Large intestine (tissue), 3 donors: ENCODE data around the gene ARL4A. TPM values are rescaled to one million over a fixed set of nuclear protein-coding genes. Genes with fewer than 3 reads are reported as not detected.
"Not testable (repeated sequence)": the region's sequence is repeated elsewhere in the genome, so short reads cannot be mapped to it uniquely, and the experiment has no call there.

Source experiments
- DNase-seq, 2 donors: peaks; one replicate each; pipeline versions ENCODE4 v3.0.0 to v3.0.0-alpha.2; 2013
- H3K27ac ChIP-seq: one replicate; pipeline ENCODE4 v1.5.1; 2013; ENCODE audit warnings: low read length
- H3K27me3 ChIP-seq: 2 replicates; pipeline ENCODE4 v1.6.1; 2013; ENCODE audit warnings: low read length; ENCODE audit not compliant: control insufficient read depth, insufficient read depth
- H3K36me3 ChIP-seq: 2 replicates; pipeline ENCODE4 v1.6.1; 2013; ENCODE audit warnings: low read length; ENCODE audit not compliant: control insufficient read depth, insufficient read depth
- H3K4me1 ChIP-seq: one replicate; pipeline ENCODE4 v1.6.1; 2013; ENCODE audit warnings: low read length; ENCODE audit not compliant: control insufficient read depth, insufficient read depth
- H3K4me3 ChIP-seq: one replicate; pipeline ENCODE4 v1.5.1; 2013; ENCODE audit warnings: low read length
- H3K9me3 ChIP-seq: one replicate; pipeline ENCODE4 v1.6.1; 2013; ENCODE audit warnings: mild to moderate bottlenecking, low read depth, low read length, moderate library complexity; ENCODE audit not compliant: control insufficient read depth
- WGBS: methylation state at CpG from one replicate; pipeline ENCODE4 v1.1.5; 2013; ENCODE audit warnings: low lambda C conversion rate; ENCODE audit not compliant: insufficient coverage; 5-methylcytosine and 5-hydroxymethylcytosine counted together
- polyA plus RNA-seq: library from polyadenylated mRNA; unstranded; fragments of 120-200 nt; gene quantifications from one replicate; pipeline ENCODE4 v1.2.1, GENCODE V29; 2013

ARL4A gene
- polyA plus RNA-seq, 1 donor, result 75.2 TPM

GRCh38 chr7:12660986-12661385 is 26.4 kb upstream of the ARL4A start:
- not testable (repeated sequence) for H3K9me3 ChIP-seq, H3K36me3 ChIP-seq, H3K27me3 ChIP-seq, H3K4me3 ChIP-seq, H3K27ac ChIP-seq, H3K4me1 ChIP-seq, DNase-seq
- WGBS, result 83% methylated on average over 1 of the region's 3 CpGs

DNA sequence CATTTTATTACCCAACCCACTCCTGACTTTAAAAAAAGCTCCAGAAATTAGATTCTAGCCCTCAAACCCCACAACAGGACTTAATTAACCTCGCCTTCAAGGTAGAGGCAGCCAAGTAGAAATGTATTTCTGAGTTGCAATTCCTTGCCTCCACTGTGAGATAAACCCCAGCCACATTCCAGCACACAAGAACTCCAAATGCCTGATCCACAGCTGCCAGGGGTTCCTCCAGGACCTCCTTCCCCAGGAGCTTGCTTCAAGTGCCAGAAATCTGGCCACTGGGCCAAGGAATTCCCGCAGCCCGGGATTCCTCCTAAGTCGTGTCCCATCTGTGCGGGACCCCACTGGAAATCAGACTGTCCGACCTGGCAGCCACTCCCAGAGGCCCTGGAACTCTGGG is 25.9 kb upstream of the ARL4A start:
- Histone ChIP-seq H3K27me3 (no peaks in the 10 kb centered on the region), H3K27ac (no peak overlapping the region), H3K9me3 (no peaks in the 10 kb centered on the region), H3K4me3 (no peak overlapping the region), H3K4me1 (no peaks in the 10 kb centered on the region), H3K36me3 (no peaks in the 10 kb centered on the region)
- no peak for DNase-seq
- WGBS, result 80% methylated on average over 1 of the region's 6 CpGs

DNA sequence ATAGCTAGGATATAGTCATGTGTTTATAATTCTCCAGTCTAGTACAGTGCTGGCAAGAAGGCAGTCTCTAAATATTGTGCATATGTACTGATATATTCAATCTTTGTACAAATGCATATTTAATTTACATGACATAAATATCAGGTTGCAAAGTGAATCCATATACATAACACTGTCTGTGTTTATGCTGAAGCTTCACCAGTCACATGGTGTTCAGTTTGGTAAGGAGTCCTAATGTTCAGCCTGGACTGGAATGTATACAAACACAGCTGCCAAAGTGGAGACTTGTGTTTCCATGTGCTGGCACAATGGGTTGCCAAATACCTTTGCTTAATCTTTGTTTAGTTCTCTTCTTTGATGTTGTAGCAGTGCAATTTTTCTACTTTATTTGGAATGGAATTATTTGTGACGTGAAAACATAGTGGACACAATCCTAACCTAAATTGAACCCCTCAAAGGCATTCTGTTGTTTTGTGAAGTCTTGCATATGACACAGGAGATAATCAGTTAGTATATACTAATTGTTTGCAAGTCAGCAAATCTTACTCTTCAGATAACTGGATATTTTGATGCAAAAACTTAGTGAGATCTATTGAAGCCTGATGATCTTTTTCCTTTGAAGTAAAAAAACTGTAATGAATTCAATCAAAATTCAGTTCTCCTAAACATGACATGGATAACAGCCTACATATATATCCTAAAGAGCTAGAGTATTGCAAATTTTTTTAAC is 17.3 kb upstream of the ARL4A start:
- no peak overlapping the region for H3K4me3 ChIP-seq
- WGBS, result 100% methylated on average over 1 of the region's 1 CpG
- no peaks in the 10 kb centered on the region for H3K36me3 ChIP-seq
- no peaks in the 10 kb centered on the region for H3K9me3 ChIP-seq
- no peaks in the 10 kb centered on the region for H3K27me3 ChIP-seq
- H3K4me1 ChIP-seq, result no peaks in the 10 kb centered on the region
- no peak overlapping the region for H3K27ac ChIP-seq
- DNase-seq, result peak in 1 of 2 donors; percentile 38

DNA sequence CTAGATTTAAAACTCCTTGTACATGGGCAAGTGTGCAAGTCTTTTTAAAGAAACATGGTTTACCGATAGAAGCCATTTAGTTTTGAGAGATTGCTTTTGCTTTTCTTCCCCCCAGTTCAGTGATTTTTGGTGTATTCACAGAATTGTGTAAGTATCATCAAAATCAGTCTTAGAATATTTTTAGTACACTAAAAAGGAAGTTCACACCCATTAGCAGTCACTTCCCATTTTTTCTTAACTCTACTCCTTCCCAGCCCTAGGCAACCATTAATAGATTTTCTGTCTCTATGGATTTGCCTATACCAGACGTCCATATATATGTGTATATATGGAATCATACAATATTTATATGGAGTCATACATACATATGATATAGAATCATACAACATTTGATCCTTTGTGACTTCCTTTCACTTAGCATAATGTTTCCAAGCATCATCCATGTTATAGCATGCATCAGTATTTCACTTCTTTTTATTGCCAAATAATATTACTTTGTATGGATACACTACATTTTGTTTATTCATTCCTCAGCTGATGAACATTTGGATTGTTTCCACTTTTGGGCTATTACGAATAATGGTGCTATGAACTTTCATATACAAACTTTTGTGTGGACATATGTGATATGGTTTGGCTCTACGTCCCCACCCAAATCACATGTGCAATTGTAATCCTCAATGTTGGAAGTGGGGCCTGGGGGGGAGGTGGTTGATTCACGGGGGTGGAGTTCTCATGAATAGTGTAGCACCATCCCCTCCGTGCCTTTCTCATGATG is 16.5 kb upstream of the ARL4A start:
- WGBS, result 83% methylated on average over 1 of the region's 6 CpGs
- Histone ChIP-seq H3K27me3 (no peaks in the 10 kb centered on the region), H3K4me3 (no peak overlapping the region), H3K9me3 (no peaks in the 10 kb centered on the region), H3K4me1 (no peaks in the 10 kb centered on the region), H3K27ac (no peak overlapping the region), H3K36me3 (no peaks in the 10 kb centered on the region)
- no peak for DNase-seq

GRCh38 chr7:12673436-12673835 is 14.0 kb upstream of the ARL4A start:
- H3K4me1 ChIP-seq, DNase-seq, H3K9me3 ChIP-seq, H3K36me3 ChIP-seq, H3K27ac ChIP-seq, H3K27me3 ChIP-seq, H3K4me3 ChIP-seq: not testable (repeated sequence)
- no CpG with 5 or more reads among the region's 7 CpGs for WGBS

DNA sequence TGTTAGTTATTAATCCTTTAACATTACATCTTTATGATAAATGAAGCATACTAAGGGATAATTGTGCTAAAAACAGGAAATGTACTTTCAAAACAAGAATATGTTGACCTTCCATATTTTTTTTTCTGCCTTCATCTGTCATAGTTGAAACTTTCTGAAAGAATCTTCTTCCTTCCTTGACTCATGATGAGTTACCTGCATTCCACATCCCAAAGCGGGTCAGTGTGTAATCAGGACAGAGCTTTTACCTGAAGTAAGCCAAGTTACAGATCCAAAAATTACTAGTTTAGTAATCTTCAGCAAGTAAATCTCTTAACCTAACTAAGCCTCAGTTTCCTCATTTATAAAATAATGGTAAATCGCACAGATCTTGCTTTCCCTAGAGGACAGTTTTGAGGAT is 13.4 kb upstream of the ARL4A start:
- H3K27me3 ChIP-seq, result no peaks in the 10 kb centered on the region
- H3K36me3 ChIP-seq, result no peaks in the 10 kb centered on the region
- 90% methylated on average over 2 of the region's 2 CpGs for WGBS
- no peak overlapping the region for H3K27ac ChIP-seq
- DNase-seq, result no peak
- H3K4me1 ChIP-seq, result no peaks in the 10 kb centered on the region
- no peak overlapping the region for H3K4me3 ChIP-seq
- H3K9me3 ChIP-seq, result no peaks in the 10 kb centered on the region

DNA sequence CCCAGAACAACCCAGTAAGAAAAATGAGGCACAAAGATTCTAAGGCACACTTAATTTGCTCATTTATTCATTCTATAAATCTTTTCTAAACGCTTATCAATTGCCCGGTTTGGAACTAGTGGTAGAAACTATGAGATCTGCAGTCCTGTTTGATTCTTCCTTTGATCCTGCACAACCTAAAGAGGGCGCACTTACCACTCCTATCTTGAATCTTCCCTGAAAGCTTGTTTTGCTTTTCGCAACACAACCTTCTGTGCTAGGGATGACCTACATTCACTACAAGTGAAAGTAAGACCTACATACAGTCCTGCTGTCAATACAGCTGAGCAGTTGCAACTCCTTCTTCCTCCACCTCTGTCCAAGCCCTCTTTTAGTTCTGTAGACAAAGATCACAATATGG is 12.6 kb upstream of the ARL4A start:
- peak in 1 of 2 donors; percentile 45 for DNase-seq
- WGBS, result no CpG with 5 or more reads among the region's 4 CpGs
- H3K36me3 ChIP-seq, result no peaks in the 10 kb centered on the region
- no peak overlapping the region for H3K27ac ChIP-seq
- H3K9me3 ChIP-seq, result no peaks in the 10 kb centered on the region
- no peaks in the 10 kb centered on the region for H3K27me3 ChIP-seq
- no peak overlapping the region for H3K4me3 ChIP-seq
- no peaks in the 10 kb centered on the region for H3K4me1 ChIP-seq

- no peak for DNase-seq
- WGBS, result no CpG with 5 or more reads among the region's 2 CpGs
- peaks cover 3% of the 10 kb centered on the region for H3K9me3 ChIP-seq
- H3K27me3 ChIP-seq, result no peaks in the 10 kb centered on the region
- no peak overlapping the region for H3K27ac ChIP-seq
- H3K36me3 ChIP-seq, result no peaks in the 10 kb centered on the region
- peaks cover 4% of the 10 kb centered on the region for H3K4me1 ChIP-seq
- no peak overlapping the region for H3K4me3 ChIP-seq
These were observed 3.5 kb upstream of the ARL4A start for GRCh38 chr7:12683678-12684585.

DNA sequence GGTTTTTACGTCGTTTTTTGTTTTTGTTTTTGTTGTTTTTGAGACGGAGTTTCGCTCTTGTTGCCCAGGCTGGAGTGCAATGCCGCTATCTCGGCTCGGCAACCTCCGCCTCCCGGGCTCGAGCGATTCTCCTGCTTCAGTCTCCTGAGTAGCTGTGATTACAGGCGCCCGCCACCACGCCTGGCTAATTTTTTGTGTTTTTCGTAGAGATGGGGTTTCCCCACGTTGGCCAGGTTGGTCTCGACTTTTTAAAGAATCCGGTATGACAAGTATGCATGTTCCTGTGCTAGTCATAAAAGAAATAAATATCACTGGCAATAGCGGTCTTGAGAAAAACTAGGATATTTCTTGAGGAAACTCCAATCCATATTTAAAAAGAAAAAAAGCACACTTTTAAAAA is 2.7 kb upstream of the ARL4A start:
- Histone ChIP-seq H3K36me3 (no peaks in the 10 kb centered on the region), H3K27ac (no peak overlapping the region), H3K4me1 (peaks cover 4% of the 10 kb centered on the region), H3K27me3 (no peaks in the 10 kb centered on the region), H3K4me3 (no peak overlapping the region), H3K9me3 (peaks cover 3% of the 10 kb centered on the region)
- 94% methylated on average over 3 of the region's 19 CpGs for WGBS
- DNase-seq, result no peak

GRCh38 chr7:12685550-12685949 is 1.9 kb upstream of the ARL4A start:
- WGBS, result 85% methylated on average over 4 of the region's 13 CpGs
- peak in 1 of 2 donors; percentile 35 for DNase-seq
- H3K36me3 ChIP-seq, result no peaks in the 10 kb centered on the region

More at GRCh38 chr7:12685550-12685949, 1.9 kb upstream of the ARL4A start:
- H3K27ac ChIP-seq, result no peak overlapping the region
- no peaks in the 10 kb centered on the region for H3K27me3 ChIP-seq
- H3K4me3 ChIP-seq, result no peak overlapping the region
- H3K9me3 ChIP-seq, result peaks cover 3% of the 10 kb centered on the region
- peaks cover 4% of the 10 kb centered on the region for H3K4me1 ChIP-seq
